NB4 (cell line): Measurements from ENCODE around the gene C3AR1.
"Not testable (repeated sequence)": the region's sequence is repeated elsewhere in the genome, so short reads cannot be mapped to it uniquely, and the experiment has no call there.

ENCODE experiments used
- CTCF ChIP-seq: IDR thresholded peaks from one replicate; pipeline ENCODE4 v1.5.1; 2012; ENCODE audit warnings: low read depth, low read length
- MAX ChIP-seq: IDR thresholded peaks from 2 replicates; pipeline ENCODE4 v1.6.1; 2011; ENCODE audit warnings: low read depth, low read length

- TF ChIP-seq CTCF, MAX: not testable (repeated sequence)
Observed at GRCh38 chr12:8018213-8018612, 47.9 kb downstream of the C3AR1 start.
